Activated CD8-positive, alpha-beta memory T cell treated with anti-CD3 and anti-CD28 coated beads, Interleukin-2, amount 50 U/mL, for 48 hours (primary cell): ENCODE data around the gene PBRM1.

ENCODE experiments used
- DNase-seq: peaks from one replicate; pipeline ENCODE4 v3.0.0-alpha.2; 2020

The PBRM1 gene

DNA sequence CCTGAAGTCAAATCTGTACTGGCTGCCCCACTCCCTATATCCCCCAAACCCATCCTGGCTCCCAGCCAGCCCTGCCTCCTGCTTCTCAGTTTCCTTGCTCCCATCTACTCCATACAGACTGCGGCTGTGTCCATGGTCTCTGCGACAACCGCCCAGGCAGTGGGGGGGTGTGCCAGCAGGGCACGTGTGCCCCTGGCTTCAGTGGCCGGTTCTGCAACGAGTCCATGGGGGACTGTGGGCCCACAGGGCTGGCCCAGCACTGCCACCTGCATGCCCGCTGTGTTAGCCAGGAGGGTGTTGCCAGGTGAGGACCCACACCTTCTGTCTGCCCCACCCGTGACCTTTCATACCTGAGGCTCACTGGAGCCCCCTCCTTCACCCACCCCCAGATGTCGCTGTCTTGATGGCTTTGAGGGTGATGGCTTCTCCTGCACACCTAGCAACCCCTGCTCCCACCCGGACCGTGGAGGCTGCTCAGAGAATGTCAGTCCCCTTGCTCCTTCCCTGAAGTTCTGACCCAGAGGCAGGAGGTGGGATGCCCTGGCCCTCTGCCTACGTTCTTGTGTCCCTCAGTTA, 175.9 kb downstream of the PBRM1 start:
- DNase-seq = no peak

GRCh38 chr3:52507359-52507758, 178.4 kb downstream of the PBRM1 start:
- no peak for DNase-seq

GRCh38 chr3:52506266-52506966, 179.3 kb downstream of the PBRM1 start:
- DNase-seq = no peak

DNA sequence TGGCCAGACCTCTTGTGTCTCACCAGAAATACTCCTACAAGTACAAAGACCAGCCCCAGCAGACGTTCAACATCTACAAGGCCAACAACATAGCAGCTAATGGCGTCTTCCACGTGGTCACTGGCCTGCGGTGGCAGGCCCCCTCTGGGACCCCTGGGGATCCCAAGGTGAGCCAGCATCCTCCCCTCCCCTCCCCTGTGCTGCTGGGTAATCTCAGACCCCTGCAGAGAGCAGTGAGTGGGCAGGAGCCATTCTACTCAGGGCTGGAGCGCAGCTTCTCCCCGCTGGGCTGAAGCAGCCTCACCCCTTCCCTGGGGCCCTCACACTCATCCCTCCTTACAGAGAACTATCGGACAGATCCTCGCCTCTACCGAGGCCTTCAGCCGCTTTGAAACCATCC, 180.7 kb downstream of the PBRM1 start:
- DNase-seq = no peak

- no peak for DNase-seq
Measured at GRCh38 chr3:52503788-52504424, 181.8 kb downstream of the PBRM1 start.

- DNase-seq = no peak
Measured at GRCh38 chr3:52502808-52503350, 182.8 kb downstream of the PBRM1 start.

DNA sequence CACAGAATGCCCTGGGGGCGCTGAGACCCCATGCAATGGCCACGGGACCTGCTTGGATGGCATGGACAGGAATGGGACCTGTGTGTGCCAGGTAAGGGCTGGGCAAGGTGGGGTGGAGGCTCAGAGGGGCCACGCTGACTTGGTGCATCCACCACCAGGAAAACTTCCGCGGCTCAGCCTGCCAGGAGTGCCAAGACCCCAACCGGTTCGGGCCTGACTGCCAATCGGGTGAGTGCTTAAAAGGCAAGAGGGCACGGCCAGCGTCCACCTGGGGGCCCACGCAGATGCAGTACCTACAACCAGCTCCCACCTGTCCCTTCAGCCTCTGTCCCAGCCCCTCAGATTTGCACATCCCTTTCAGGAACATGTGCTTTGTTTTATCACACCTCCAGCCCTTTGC, 183.7 kb downstream of the PBRM1 start:
- no peak for DNase-seq

- DNase-seq = no peak
Measured at GRCh38 chr3:52501046-52501445, 184.7 kb downstream of the PBRM1 start.

GRCh38 chr3:52498137-52499054, 187.3 kb downstream of the PBRM1 start:
- DNase-seq = no peak

- DNase-seq = no peak
Measured at GRCh38 chr3:52495777-52496602, 189.7 kb downstream of the PBRM1 start.
